SU-DHL-6 (cell line): ENCODE measurements around the gene CP.

ENCODE experiments used
- H2AFZ ChIP-seq: fragments of 200-600 bp; sonication (generic); 2 replicates; pipeline ENCODE4 v1.6.1; 2014; ENCODE audit warnings: low read depth, mild to moderate bottlenecking, moderate library complexity, mixed read lengths, antibody characterized with exemption, low read length; ENCODE audit not compliant: severe bottlenecking
- H3F3A ChIP-seq: fragments of 200-600 bp; shearing (Covaris generic); 2 replicates; pipeline ENCODE4 v1.6.0; 2016; ENCODE audit warnings: antibody characterized with exemption, mild to moderate bottlenecking; ENCODE audit not compliant: insufficient read depth
- H3K27ac ChIP-seq: fragments of 200-600 bp; sonication (generic); 2 replicates; pipeline ENCODE4 v1.5.1; 2016; ENCODE audit warnings: low read depth, mild to moderate bottlenecking, low read length, moderate library complexity, mixed read lengths
- H3K27me3 ChIP-seq: fragments of 200-600 bp; sonication (generic), shearing (Covaris generic); 2 replicates; pipeline ENCODE4 v1.6.0; 2014; ENCODE audit warnings: mild to moderate bottlenecking, low read length
- H3K36me3 ChIP-seq: fragments of 200-600 bp; sonication (generic); 2 replicates; pipeline ENCODE4 v1.6.1; 2014; ENCODE audit warnings: mild to moderate bottlenecking, low read length, mixed read lengths
- H3K4me2 ChIP-seq: fragments of 300-600, 200-600 bp; shearing (Covaris generic), sonication (generic); 2 replicates; pipeline ENCODE4 v1.6.0; 2014; ENCODE audit warnings: low read length, low read depth, mild to moderate bottlenecking; ENCODE audit not compliant: poor library complexity, severe bottlenecking
- H3K4me3 ChIP-seq: fragments of 200-600 bp; sonication (generic); 2 replicates; pipeline ENCODE4 v1.5.1; 2014; ENCODE audit warnings: antibody characterized with exemption, low read length, mild to moderate bottlenecking, mixed read lengths; ENCODE audit not compliant: insufficient read depth, poor library complexity, severe bottlenecking
- H3K79me2 ChIP-seq: fragments of 200-600 bp; sonication (generic); 2 replicates; pipeline ENCODE4 v1.6.1; 2014; ENCODE audit warnings: mild to moderate bottlenecking, low read length, moderate library complexity; ENCODE audit not compliant: insufficient read depth
- H3K9ac ChIP-seq: fragments of 200-600 bp; sonication (generic); 2 replicates; pipeline ENCODE4 v1.7.0; 2014; ENCODE audit warnings: mild to moderate bottlenecking, low read length
- H3K9me2 ChIP-seq: fragments of 200-600 bp; sonication (generic); replicated peaks from 2 replicates; pipeline ENCODE4 v1.6.1; 2014; ENCODE audit warnings: low read length; ENCODE audit not compliant: insufficient read depth
- H3K9me3 ChIP-seq: fragments of 200-600 bp; sonication (generic); 2 replicates; pipeline ENCODE4 v1.6.1; 2014; ENCODE audit warnings: low read length, mixed read lengths; ENCODE audit not compliant: insufficient read depth
- H4K20me1 ChIP-seq: fragments of 200-600 bp; sonication (generic); 2 replicates; pipeline ENCODE4 v1.6.1; 2014; ENCODE audit warnings: low read depth, mild to moderate bottlenecking, antibody characterized with exemption, low read length, moderate library complexity, mixed read lengths
- EZH2phosphoT487 ChIP-seq: fragments of 200-600 bp; sonication (generic), shearing (Covaris generic); conservative IDR thresholded peaks from 2 replicates; pipeline ENCODE4 v1.6.1; 2018; ENCODE audit warnings: mild to moderate bottlenecking, antibody characterized with exemption, low read length, moderate library complexity, mixed read lengths
- TF ChIP-seq, protein P1 (sequence below): fragments of 200-600 bp; sonication (generic); IDR thresholded peaks from one replicate; pipeline ENCODE4 v1.5.1; 2017; ENCODE audit warnings: antibody characterized with exemption, mild to moderate bottlenecking, low read length, moderate library complexity; ENCODE audit not compliant: insufficient read depth, poor library complexity, severe bottlenecking

Gene CP

GRCh38 chr3:149234671-149235245 lies 13.1 kb upstream of the CP start:
- no peaks in the 10 kb centered on the region for H3K79me2 ChIP-seq
- no peaks in the 10 kb centered on the region for H3K9me2 ChIP-seq
- no peak overlapping the region for H2AFZ ChIP-seq
- TF ChIP-seq EZH2phosphoT487: no peak
- TF ChIP-seq, protein P1, sequence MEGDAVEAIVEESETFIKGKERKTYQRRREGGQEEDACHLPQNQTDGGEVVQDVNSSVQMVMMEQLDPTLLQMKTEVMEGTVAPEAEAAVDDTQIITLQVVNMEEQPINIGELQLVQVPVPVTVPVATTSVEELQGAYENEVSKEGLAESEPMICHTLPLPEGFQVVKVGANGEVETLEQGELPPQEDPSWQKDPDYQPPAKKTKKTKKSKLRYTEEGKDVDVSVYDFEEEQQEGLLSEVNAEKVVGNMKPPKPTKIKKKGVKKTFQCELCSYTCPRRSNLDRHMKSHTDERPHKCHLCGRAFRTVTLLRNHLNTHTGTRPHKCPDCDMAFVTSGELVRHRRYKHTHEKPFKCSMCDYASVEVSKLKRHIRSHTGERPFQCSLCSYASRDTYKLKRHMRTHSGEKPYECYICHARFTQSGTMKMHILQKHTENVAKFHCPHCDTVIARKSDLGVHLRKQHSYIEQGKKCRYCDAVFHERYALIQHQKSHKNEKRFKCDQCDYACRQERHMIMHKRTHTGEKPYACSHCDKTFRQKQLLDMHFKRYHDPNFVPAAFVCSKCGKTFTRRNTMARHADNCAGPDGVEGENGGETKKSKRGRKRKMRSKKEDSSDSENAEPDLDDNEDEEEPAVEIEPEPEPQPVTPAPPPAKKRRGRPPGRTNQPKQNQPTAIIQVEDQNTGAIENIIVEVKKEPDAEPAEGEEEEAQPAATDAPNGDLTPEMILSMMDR: no peak
- no peaks in the 10 kb centered on the region for H3K36me3 ChIP-seq
- H3F3A ChIP-seq: no peaks in the 10 kb centered on the region
- H3K9me3 ChIP-seq: no peaks in the 10 kb centered on the region
- H3K4me3 ChIP-seq: no peak overlapping the region
- H3K27ac ChIP-seq: no peak overlapping the region
- H3K4me2 ChIP-seq: no peak overlapping the region
- no peaks in the 10 kb centered on the region for H3K27me3 ChIP-seq
- no peaks in the 10 kb centered on the region for H4K20me1 ChIP-seq
- H3K9ac ChIP-seq: no peak overlapping the region

DNA sequence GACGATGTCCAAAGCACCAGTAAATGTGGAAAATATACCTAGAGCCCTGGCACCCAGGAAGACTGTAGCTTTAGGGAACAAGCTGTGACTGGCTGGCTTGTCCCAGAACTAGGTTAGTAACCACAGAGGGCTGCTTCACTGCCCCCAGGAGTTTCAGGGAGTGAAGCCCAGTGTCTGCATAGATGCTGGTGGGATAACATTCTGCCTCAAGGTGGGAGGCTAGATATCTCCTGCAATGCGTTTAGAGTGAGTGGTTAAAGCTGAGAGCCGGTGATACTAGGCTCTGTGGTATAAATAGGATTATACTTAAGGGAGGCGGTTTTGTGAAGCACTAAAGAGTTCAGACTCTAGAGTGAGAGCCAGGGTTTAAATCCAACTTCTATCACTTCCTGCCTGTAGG lies 11.7 kb upstream of the CP start:
- Histone ChIP-seq H3K4me3 (no peak overlapping the region), H3K27ac (no peak overlapping the region), H3K9me2 (no peaks in the 10 kb centered on the region), H3F3A (no peaks in the 10 kb centered on the region), H3K9me3 (no peaks in the 10 kb centered on the region), H3K9ac (no peak overlapping the region), H3K27me3 (no peaks in the 10 kb centered on the region), H3K36me3 (no peaks in the 10 kb centered on the region), H3K4me2 (no peak overlapping the region), H4K20me1 (no peaks in the 10 kb centered on the region), H3K79me2 (no peaks in the 10 kb centered on the region), H2AFZ (no peak overlapping the region)
- TF ChIP-seq, protein P1: no peak

- Histone ChIP-seq H3K9me2 (no peaks in the 10 kb centered on the region), H2AFZ (no peak overlapping the region), H3K4me3 (no peak overlapping the region), H3K27me3 (no peaks in the 10 kb centered on the region), H3K79me2 (no peaks in the 10 kb centered on the region), H3K9ac (no peak overlapping the region), H4K20me1 (no peaks in the 10 kb centered on the region), H3K36me3 (no peaks in the 10 kb centered on the region), H3F3A (no peaks in the 10 kb centered on the region), H3K9me3 (no peaks in the 10 kb centered on the region), H3K4me2 (no peak overlapping the region), H3K27ac (no peak overlapping the region)
- TF ChIP-seq, protein P1: no peak
- no peak for TF ChIP-seq EZH2phosphoT487
Observed at GRCh38 chr3:149231871-149232270, 10.2 kb upstream of the CP start.
